ENCODE data around the gene CNTNAP2. TPM values are rescaled to one million over a fixed set of nuclear protein-coding genes. Genes with fewer than 3 reads are reported as not detected.
A peak's percentile ranks its signal among the peaks of the same experiment; 100 is the strongest.

The CNTNAP2 gene
- total RNA-seq, 8 experiments from 2014 or later, result 0.05 to 27.0 (median 15.0) TPM

- no peak for ATAC-seq (replicated peaks in 6 of 8)
- no peak overlapping the region for H3K27ac ChIP-seq
- no peaks in the 10 kb centered on the region for H3K4me1 ChIP-seq (replicated peaks in 1 of 2)
- WGBS, 10 experiments, result 11 to 93% (median 84%) methylated on average over 2 to 12 of the region's 17 CpGs; no CpG with 5 or more reads in 2 of the 10 experiments
- H3K4me3 ChIP-seq, result no peak overlapping the region
- in situ Hi-C loops (cut with MboI; ENCODE audit: low pct_unique_long_range_greater_than_20kb in 2 of 9, low sequenced_read_pairs in 9 of 9, unreplicated experiment in 9 of 9), result no loop called here
Observed at GRCh38 chr7:148021507-148022045, 1905.0 kb downstream of the CNTNAP2 start.

- Histone ChIP-seq H3K27ac (no peak overlapping the region), H3K4me3 (no peak overlapping the region), H3K4me1 (replicated peaks in 1 of 2) (no peaks in the 10 kb centered on the region)
- 13 to 100% (median 86%) methylated on average over 1 to 9 of the region's 9 CpGs; no CpG with 5 or more reads in 1 of the 10 experiments for WGBS, 10 experiments
- ATAC-seq (replicated peaks in 6 of 8), result no peak
- in situ Hi-C loops (cut with MboI; ENCODE audit: low pct_unique_long_range_greater_than_20kb in 2 of 9, low sequenced_read_pairs in 9 of 9, unreplicated experiment in 9 of 9), result no loop called here
Observed at GRCh38 chr7:148022832-148023231, 1906.2 kb downstream of the CNTNAP2 start.

GRCh38 chr7:148026713-148027112, 1910.1 kb downstream of the CNTNAP2 start:
- WGBS, 10 experiments, result 0 to 74% (median 50%) methylated on average over 1 to 5 of the region's 5 CpGs; no CpG with 5 or more reads in 1 of the 10 experiments
- Histone ChIP-seq H3K4me1 (replicated peaks in 1 of 2) (peaks cover 3 to 4% of the 10 kb centered on the region in 2 donors), H3K4me3 (no peak overlapping the region), H3K27ac (no peak overlapping the region)
- ATAC-seq (replicated peaks in 6 of 8), result no peak
- in situ Hi-C loops (cut with MboI; ENCODE audit: low pct_unique_long_range_greater_than_20kb in 2 of 9, low sequenced_read_pairs in 9 of 9, unreplicated experiment in 9 of 9), result no loop called here

- in situ Hi-C loops (cut with MboI; ENCODE audit: low pct_unique_long_range_greater_than_20kb in 2 of 9, low sequenced_read_pairs in 9 of 9, unreplicated experiment in 9 of 9), result no loop called here
- Histone ChIP-seq H3K4me3 (no peak overlapping the region), H3K27ac (no peak overlapping the region), H3K4me1 (replicated peaks in 1 of 2) (peaks cover 7 to 11% of the 10 kb centered on the region in 2 donors)
- ATAC-seq (replicated peaks in 6 of 8), result no peak
- 7 to 100% (median 77%) methylated on average over 1 to 3 of the region's 3 CpGs; no CpG with 5 or more reads in 4 of the 10 experiments for whole genome bisulfite sequencing, 10 experiments
Observed at GRCh38 chr7:148028165-148028564, 1911.6 kb downstream of the CNTNAP2 start.

GRCh38 chr7:148031019-148031418, 1914.4 kb downstream of the CNTNAP2 start:
- Histone ChIP-seq H3K27ac (no peak overlapping the region), H3K4me1 (replicated peaks in 1 of 2) (peaks cover 7 to 11% of the 10 kb centered on the region in 2 donors), H3K4me3 (no peak overlapping the region)
- no peak for ATAC-seq (replicated peaks in 6 of 8)
- in situ Hi-C loops (cut with MboI; ENCODE audit: low pct_unique_long_range_greater_than_20kb in 2 of 9, low sequenced_read_pairs in 9 of 9, unreplicated experiment in 9 of 9), result no loop called here
- WGBS, 10 experiments, result 0 to 80% (median 40%) methylated on average over 1 to 2 of the region's 2 CpGs; no CpG with 5 or more reads in 2 of the 10 experiments

- Histone ChIP-seq H3K4me3 (no peak overlapping the region), H3K27ac (no peak overlapping the region), H3K4me1 (replicated peaks in 1 of 2) (peaks cover 7 to 11% of the 10 kb centered on the region in 2 donors)
- ATAC-seq (replicated peaks in 6 of 8), result peak in 5 of 8 experiments; percentile 73 to 96 (median 89)
- WGBS, 10 experiments, result 0 to 88% (median 30%) methylated on average over 1 to 8 of the region's 8 CpGs; no CpG with 5 or more reads in 2 of the 10 experiments
- in situ Hi-C loops (cut with MboI; ENCODE audit: low pct_unique_long_range_greater_than_20kb in 2 of 9, low sequenced_read_pairs in 9 of 9, unreplicated experiment in 9 of 9), result no loop called here
Observed at GRCh38 chr7:148031811-148032210, 1915.2 kb downstream of the CNTNAP2 start.

- in situ Hi-C loops (cut with MboI; ENCODE audit: low pct_unique_long_range_greater_than_20kb in 2 of 9, low sequenced_read_pairs in 9 of 9, unreplicated experiment in 9 of 9), result no loop called here
- Histone ChIP-seq H3K4me1 (replicated peaks in 1 of 2) (peaks cover 7 to 11% of the 10 kb centered on the region in 2 donors), H3K27ac (no peak overlapping the region), H3K4me3 (no peak overlapping the region)
- no peak for ATAC-seq (replicated peaks in 6 of 8)
- WGBS, 10 experiments, result 0 to 86% (median 64%) methylated on average over 1 of the region's 1 CpG; no CpG with 5 or more reads in 3 of the 10 experiments
Observed at GRCh38 chr7:148035950-148036349, 1919.3 kb downstream of the CNTNAP2 start.

GRCh38 chr7:148037044-148037443, 1920.4 kb downstream of the CNTNAP2 start:
- Histone ChIP-seq H3K27ac (no peak overlapping the region), H3K4me3 (no peak overlapping the region), H3K4me1 (replicated peaks in 1 of 2) (peaks cover 2 to 7% of the 10 kb centered on the region in 2 donors)
- 0 to 92% (median 71%) methylated on average over 1 to 2 of the region's 2 CpGs; no CpG with 5 or more reads in 2 of the 10 experiments for WGBS, 10 experiments
- ATAC-seq (replicated peaks in 6 of 8), result no peak
- in situ Hi-C loops (cut with MboI; ENCODE audit: low pct_unique_long_range_greater_than_20kb in 2 of 9, low sequenced_read_pairs in 9 of 9, unreplicated experiment in 9 of 9), result no loop called here

GRCh38 chr7:148041156-148041555, 1924.6 kb downstream of the CNTNAP2 start:
- in situ Hi-C loops (cut with MboI; ENCODE audit: low pct_unique_long_range_greater_than_20kb in 2 of 9, low sequenced_read_pairs in 9 of 9, unreplicated experiment in 9 of 9), result no loop called here
- WGBS, 10 experiments, result 0 to 100% (median 48%) methylated on average over 1 to 3 of the region's 3 CpGs; no CpG with 5 or more reads in 2 of the 10 experiments
- Histone ChIP-seq H3K4me3 (no peak overlapping the region), H3K4me1 (replicated peaks in 1 of 2) (peaks cover 8 to 15% of the 10 kb centered on the region in 2 donors), H3K27ac (no peak overlapping the region)
- ATAC-seq (replicated peaks in 6 of 8), result no peak

- H3K4me3 ChIP-seq, result no peak overlapping the region
- no peak overlapping the region for H3K27ac ChIP-seq
- peak in 6 of 8 experiments; percentile 33 to 91 (median 71) for ATAC-seq (replicated peaks in 6 of 8)
- in situ Hi-C loops (cut with MboI; ENCODE audit: low pct_unique_long_range_greater_than_20kb in 2 of 9, low sequenced_read_pairs in 9 of 9, unreplicated experiment in 9 of 9), result no loop called here
- H3K4me1 ChIP-seq (replicated peaks in 1 of 2), result peaks cover 8 to 15% of the 10 kb centered on the region in 2 donors
- WGBS, 10 experiments, result 2 to 90% (median 75%) methylated on average over 1 to 3 of the region's 3 CpGs; no CpG with 5 or more reads in 1 of the 10 experiments
Observed at GRCh38 chr7:148042935-148043631, 1926.5 kb downstream of the CNTNAP2 start.

GRCh38 chr7:148044173-148044572, 1927.6 kb downstream of the CNTNAP2 start:
- no peak overlapping the region for H3K27ac ChIP-seq
- in situ Hi-C loops (cut with MboI; ENCODE audit: low pct_unique_long_range_greater_than_20kb in 2 of 9, low sequenced_read_pairs in 9 of 9, unreplicated experiment in 9 of 9), result no loop called here
- no peak overlapping the region for H3K4me3 ChIP-seq
- H3K4me1 ChIP-seq (replicated peaks in 1 of 2), result peaks cover 8 to 15% of the 10 kb centered on the region in 2 donors
- ATAC-seq (replicated peaks in 6 of 8), result no peak
- WGBS, 10 experiments, result 6 to 100% (median 92%) methylated on average over 1 to 9 of the region's 9 CpGs; no CpG with 5 or more reads in 1 of the 10 experiments

- H3K27ac ChIP-seq, result no peak overlapping the region
- H3K4me3 ChIP-seq, result no peak overlapping the region
- in situ Hi-C loops (cut with MboI; ENCODE audit: low pct_unique_long_range_greater_than_20kb in 2 of 9, low sequenced_read_pairs in 9 of 9, unreplicated experiment in 9 of 9), result no loop called here
- ATAC-seq (replicated peaks in 6 of 8), result no peak
- H3K4me1 ChIP-seq (replicated peaks in 1 of 2), result peaks cover 8 to 15% of the 10 kb centered on the region in 2 donors
- 29 to 96% (median 82%) methylated on average over 2 to 6 of the region's 6 CpGs for WGBS, 10 experiments
Observed at GRCh38 chr7:148045521-148045920, 1928.9 kb downstream of the CNTNAP2 start.

GRCh38 chr7:148049068-148049467, 1932.5 kb downstream of the CNTNAP2 start:
- H3K4me3 ChIP-seq, result no peak overlapping the region
- H3K27ac ChIP-seq, result no peak overlapping the region
- 0 to 100% (median 80%) methylated on average over 1 to 4 of the region's 4 CpGs; no CpG with 5 or more reads in 1 of the 10 experiments for WGBS, 10 experiments
- in situ Hi-C loops (cut with MboI; ENCODE audit: low pct_unique_long_range_greater_than_20kb in 2 of 9, low sequenced_read_pairs in 9 of 9, unreplicated experiment in 9 of 9), result no loop called here
- H3K4me1 ChIP-seq (replicated peaks in 1 of 2), result no peaks in the 10 kb centered on the region
- no peak for ATAC-seq (replicated peaks in 6 of 8)
